ENCODE results near the gene FAF1.

- no peak for TF ChIP-seq CTCF (conservative IDR thresholded peaks at IDR 0.05; ENCODE audit: low read depth, low read length)
- TF ChIP-seq EZH2 (IDR thresholded peaks at IDR 0.05; ENCODE audit: borderline replicate concordance, low read depth, low read length, poor library complexity, severe bottlenecking) = no peak
Measured at GRCh38 chr1:50656931-50657330, 303.1 kb downstream of the FAF1 start.
